Tibial nerve (tissue), 4 donors: ENCODE results near the gene RASA3.

ENCODE experiments used
- CTCF ChIP-seq, 5 experiments: fragments of 200-600 bp in 3 of 5; fragments of 450-650 bp in 2 of 5; sonication (generic) in 3 of 5; IDR thresholded peaks; one replicate each; pipeline ENCODE4 v1.5.1; 2016 to 2019; ENCODE audit warnings: antibody characterized with exemption in 5 of 5, mild to moderate bottlenecking in 3 of 5, moderate library complexity in 2 of 5
- EP300 ChIP-seq, 2 donors: sonication (generic); formaldehyde crosslinking; IDR thresholded peaks; one replicate each; pipeline ENCODE4 v1.6.1; 2017; ENCODE audit warnings: antibody characterized with exemption in 2 of 2, mild to moderate bottlenecking in 1 of 2

- TF ChIP-seq CTCF (IDR thresholded peaks at IDR 0.05): no peak
- TF ChIP-seq EP300 (IDR thresholded peaks at IDR 0.05): no peak
These were observed 18.6 kb upstream of the RASA3 start for GRCh38 chr13:114151031-114151430.
